ENCODE data around the gene WDR41.

DNA sequence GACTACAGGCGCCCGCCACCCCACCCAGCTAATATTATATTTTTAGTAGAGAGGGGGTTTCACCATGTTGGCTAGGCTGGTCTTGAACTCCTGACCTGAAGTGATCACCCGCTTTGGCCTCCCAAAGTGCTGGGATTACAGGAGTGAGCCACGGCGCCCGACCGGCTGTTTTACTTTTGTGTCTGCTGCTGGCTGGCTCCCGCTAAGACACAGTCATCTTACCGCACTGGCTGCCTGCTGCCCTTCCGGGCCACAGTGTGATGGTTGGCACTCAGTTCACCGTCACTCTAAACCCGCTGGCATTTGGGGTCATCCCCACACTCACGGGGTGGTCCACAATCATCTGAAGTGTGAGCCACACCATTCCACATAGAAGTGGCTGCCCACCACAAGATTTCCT lies 93.7 kb downstream of the WDR41 start:
- TF ChIP-seq REST (IDR thresholded peaks at IDR 0.05; ENCODE audit: insufficient replicate concordance, low read depth) (no peak), POLR2AphosphoS5 (IDR thresholded peaks at IDR 0.05; ENCODE audit: low read depth) (no peak)
- TF ChIP-seq, protein P1, sequence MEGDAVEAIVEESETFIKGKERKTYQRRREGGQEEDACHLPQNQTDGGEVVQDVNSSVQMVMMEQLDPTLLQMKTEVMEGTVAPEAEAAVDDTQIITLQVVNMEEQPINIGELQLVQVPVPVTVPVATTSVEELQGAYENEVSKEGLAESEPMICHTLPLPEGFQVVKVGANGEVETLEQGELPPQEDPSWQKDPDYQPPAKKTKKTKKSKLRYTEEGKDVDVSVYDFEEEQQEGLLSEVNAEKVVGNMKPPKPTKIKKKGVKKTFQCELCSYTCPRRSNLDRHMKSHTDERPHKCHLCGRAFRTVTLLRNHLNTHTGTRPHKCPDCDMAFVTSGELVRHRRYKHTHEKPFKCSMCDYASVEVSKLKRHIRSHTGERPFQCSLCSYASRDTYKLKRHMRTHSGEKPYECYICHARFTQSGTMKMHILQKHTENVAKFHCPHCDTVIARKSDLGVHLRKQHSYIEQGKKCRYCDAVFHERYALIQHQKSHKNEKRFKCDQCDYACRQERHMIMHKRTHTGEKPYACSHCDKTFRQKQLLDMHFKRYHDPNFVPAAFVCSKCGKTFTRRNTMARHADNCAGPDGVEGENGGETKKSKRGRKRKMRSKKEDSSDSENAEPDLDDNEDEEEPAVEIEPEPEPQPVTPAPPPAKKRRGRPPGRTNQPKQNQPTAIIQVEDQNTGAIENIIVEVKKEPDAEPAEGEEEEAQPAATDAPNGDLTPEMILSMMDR (IDR thresholded peaks at IDR 0.05; ENCODE audit: insufficient read depth, low read length): no peak
